Measurements from ENCODE around the gene BABAM2. TPM values are rescaled to one million over a fixed set of nuclear protein-coding genes. Genes with fewer than 3 reads are reported as not detected.

The BABAM2 gene
- polyA plus RNA-seq, 6 donors from 2014 or later: 50.3 to 58.3 (median 55.6) TPM

- no peak for DNase-seq
- no peak for ATAC-seq (ENCODE audit: low read depth in 2 of 2)
- no peaks in the 10 kb centered on the region for H3K9me3 Mint-ChIP-seq
- no peaks in the 10 kb centered on the region for H3K27me3 Mint-ChIP-seq
- H3K4me3 Mint-ChIP-seq: no peak overlapping the region
- H3K4me1 Mint-ChIP-seq: no peaks in the 10 kb centered on the region
- peaks cover 9 to 10% of the 10 kb centered on the region in 2 donors for H3K36me3 Mint-ChIP-seq
- peak overlapping the region in 2 of 6 donors; percentile 50 to 87 for H3K27ac Mint-ChIP-seq
Observed at GRCh38 chr2:28341208-28341891, 450.8 kb downstream of the BABAM2 start.

DNA sequence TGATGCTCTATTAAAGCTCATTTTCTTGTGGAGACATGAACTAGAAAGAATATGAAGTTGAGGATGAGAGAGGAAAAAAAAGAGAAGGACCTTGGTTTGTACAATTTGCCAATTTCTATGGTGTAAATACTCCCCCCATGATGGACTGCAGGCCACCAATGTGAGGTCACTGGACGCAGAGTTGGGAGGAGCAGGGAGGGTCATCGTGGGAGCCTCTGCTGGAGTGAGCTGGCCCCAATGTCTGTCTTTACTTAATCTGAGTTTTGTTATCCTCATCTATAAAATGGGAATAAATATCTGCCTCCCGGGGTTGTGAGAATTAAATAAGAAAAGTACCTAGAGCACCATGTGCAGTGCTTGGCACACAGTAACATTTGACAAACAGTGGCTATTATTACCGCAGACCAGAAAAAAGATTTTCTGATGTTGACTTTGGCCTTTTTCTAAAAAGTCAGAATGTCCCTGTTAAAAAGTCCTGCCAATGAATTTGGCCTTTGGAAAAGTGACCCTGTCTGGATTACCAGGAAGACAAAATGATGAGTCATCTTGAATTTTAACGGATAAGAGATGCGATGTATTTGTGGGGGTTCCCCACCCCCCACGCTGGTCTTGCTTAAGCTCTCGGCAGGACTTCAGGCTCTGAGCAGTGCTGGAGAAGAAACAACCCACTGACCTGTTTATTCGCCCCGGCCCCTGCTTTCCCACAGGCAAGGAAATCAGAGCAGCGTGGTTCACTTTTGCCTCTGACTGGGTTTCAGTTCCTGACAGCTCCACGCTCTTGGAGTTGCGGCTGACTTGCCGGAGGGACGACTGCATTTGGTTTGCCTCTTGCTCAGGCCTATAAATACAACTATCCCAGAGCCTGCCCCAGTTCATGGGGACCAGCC lies 451.8 kb downstream of the BABAM2 start:
- Mint-ChIP-seq H3K27ac (no peak overlapping the region), H3K36me3 (peaks cover 9 to 10% of the 10 kb centered on the region in 2 donors), H3K4me1 (no peaks in the 10 kb centered on the region), H3K4me3 (no peak overlapping the region), H3K9me3 (no peaks in the 10 kb centered on the region), H3K27me3 (peaks cover 0 to 1% (median 0%) of the 10 kb centered on the region in 3 donors)
- ATAC-seq (ENCODE audit: low read depth in 2 of 2): no peak
- no peak for DNase-seq

- H3K36me3 Mint-ChIP-seq: peaks cover 6 to 10% of the 10 kb centered on the region in 2 donors
- H3K4me3 Mint-ChIP-seq: no peak overlapping the region
- no peaks in the 10 kb centered on the region for H3K4me1 Mint-ChIP-seq
- ATAC-seq (ENCODE audit: low read depth in 2 of 2) (no peak), DNase-seq (no peak)
- peaks cover 0 to 4% (median 0%) of the 10 kb centered on the region in 3 donors for H3K27me3 Mint-ChIP-seq
- H3K9me3 Mint-ChIP-seq: no peaks in the 10 kb centered on the region
- peak overlapping the region in 1 of 6 donors; percentile 23 for H3K27ac Mint-ChIP-seq
Observed at GRCh38 chr2:28343184-28343942, 452.8 kb downstream of the BABAM2 start.

GRCh38 chr2:28343971-28344715 lies 453.6 kb downstream of the BABAM2 start:
- H3K27me3 Mint-ChIP-seq: peaks cover 0 to 11% (median 0%) of the 10 kb centered on the region in 3 donors

DNA sequence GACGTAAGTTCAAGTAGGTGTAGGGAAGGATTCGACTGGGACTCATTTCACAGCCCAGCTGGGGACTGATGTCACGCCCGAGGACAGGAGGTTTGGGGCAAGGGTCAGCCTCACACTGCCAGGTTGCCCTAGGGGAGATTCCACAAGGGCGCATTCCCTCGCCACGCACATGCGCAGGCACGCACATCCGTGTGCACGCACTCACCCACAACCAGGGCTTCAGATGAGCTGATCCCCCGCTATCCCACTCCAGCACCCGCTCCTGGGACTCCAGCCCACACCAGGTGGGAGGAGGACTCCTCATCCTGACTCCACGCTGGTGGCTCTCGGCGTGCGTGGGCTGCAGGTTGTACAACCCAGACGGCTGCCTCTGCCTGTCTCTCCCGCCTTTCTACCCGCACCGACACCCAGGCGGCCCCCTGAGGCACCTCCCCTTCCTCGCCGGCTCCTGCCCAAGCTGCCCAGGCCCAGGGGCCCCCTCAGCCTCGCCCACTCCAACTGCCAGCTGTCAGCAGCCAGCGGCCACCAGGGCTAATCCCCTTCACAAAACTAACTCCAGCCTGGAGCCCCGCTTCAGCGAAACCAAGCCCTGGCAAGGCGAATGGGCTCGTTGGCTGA lies 454.3 kb downstream of the BABAM2 start:
- ATAC-seq (ENCODE audit: low read depth in 2 of 2) (no peak), DNase-seq (no peak)
- no peaks in the 10 kb centered on the region for H3K4me1 Mint-ChIP-seq
- H3K27me3 Mint-ChIP-seq: peaks cover 0 to 15% (median 0%) of the 10 kb centered on the region in 3 donors
- no peak overlapping the region for H3K27ac Mint-ChIP-seq
- no peaks in the 10 kb centered on the region for H3K9me3 Mint-ChIP-seq
- no peak overlapping the region for H3K4me3 Mint-ChIP-seq
- H3K36me3 Mint-ChIP-seq: peaks cover 0 to 5% of the 10 kb centered on the region in 2 donors

More at GRCh38 chr2:28343971-28344715, 453.6 kb downstream of the BABAM2 start:
- Mint-ChIP-seq H3K36me3 (peaks cover 2 to 3% of the 10 kb centered on the region in 2 donors), H3K27ac (peak overlapping the region in 1 of 6 donors; percentile 14), H3K4me1 (no peaks in the 10 kb centered on the region), H3K4me3 (no peak overlapping the region), H3K9me3 (no peaks in the 10 kb centered on the region)
- ATAC-seq (ENCODE audit: low read depth in 2 of 2): no peak
- no peak for DNase-seq

DNA sequence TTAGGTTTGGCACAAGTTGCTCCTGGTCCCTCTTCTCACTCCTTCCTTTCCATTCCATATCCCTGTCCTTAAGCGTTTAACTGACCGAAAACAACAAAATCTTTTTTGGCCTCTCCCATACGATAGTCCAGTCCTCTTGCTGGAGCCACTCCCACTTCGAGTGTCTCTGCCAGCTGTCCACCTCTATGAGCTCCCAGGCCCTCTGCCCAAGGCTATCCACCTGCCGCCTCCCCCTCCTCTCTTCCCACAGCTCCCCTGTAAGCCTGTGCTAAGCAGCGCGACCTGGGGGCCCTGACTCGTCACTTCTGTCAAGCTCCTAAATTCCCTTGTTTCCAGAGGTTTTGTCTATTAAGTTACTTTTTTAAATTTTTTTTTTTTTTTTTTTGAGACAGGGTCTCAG lies 455.1 kb downstream of the BABAM2 start:
- no peak overlapping the region for H3K27ac Mint-ChIP-seq
- no peak for ATAC-seq (ENCODE audit: low read depth in 2 of 2)

GRCh38 chr2:28346587-28346986 lies 456.1 kb downstream of the BABAM2 start:
- Mint-ChIP-seq H3K4me3 (no peak overlapping the region), H3K27ac (no peak overlapping the region), H3K36me3 (peaks cover 0 to 5% of the 10 kb centered on the region in 2 donors), H3K27me3 (peaks cover 0 to 15% (median 0%) of the 10 kb centered on the region in 3 donors), H3K4me1 (no peaks in the 10 kb centered on the region), H3K9me3 (no peaks in the 10 kb centered on the region)
- DNase-seq (no peak), ATAC-seq (ENCODE audit: low read depth in 2 of 2) (no peak)

More for the DNA sequence above, 455.1 kb downstream of the BABAM2 start:
- Mint-ChIP-seq H3K36me3 (peaks cover 0 to 5% of the 10 kb centered on the region in 2 donors), H3K27me3 (peaks cover 0 to 15% (median 0%) of the 10 kb centered on the region in 3 donors), H3K9me3 (no peaks in the 10 kb centered on the region), H3K4me1 (no peaks in the 10 kb centered on the region), H3K4me3 (no peak overlapping the region)
- DNase-seq: no peak

DNA sequence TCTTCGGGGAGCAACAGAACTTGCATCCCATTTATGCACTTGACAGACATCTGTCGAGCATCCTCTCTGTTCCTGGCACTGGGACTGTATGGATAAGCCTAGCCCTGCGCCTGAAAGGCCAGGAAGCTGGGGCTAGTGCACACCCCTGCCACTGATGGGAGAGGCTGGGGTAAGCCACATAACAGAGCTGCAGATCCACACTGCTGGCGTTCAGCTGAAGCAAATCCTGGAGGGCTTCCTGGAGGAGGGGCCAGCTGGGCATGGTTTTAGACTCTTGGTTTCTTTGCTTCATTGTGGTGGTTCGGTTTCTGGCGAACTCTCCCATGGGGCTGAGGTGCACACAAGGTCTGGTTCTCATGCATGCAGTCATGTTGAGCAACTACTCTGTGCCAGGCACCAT lies 456.7 kb downstream of the BABAM2 start:
- Mint-ChIP-seq H3K27ac (no peak overlapping the region), H3K4me1 (no peaks in the 10 kb centered on the region), H3K27me3 (peaks cover 0 to 15% (median 0%) of the 10 kb centered on the region in 3 donors), H3K36me3 (peaks cover 0 to 5% of the 10 kb centered on the region in 2 donors), H3K4me3 (no peak overlapping the region), H3K9me3 (no peaks in the 10 kb centered on the region)
- DNase-seq (no peak), ATAC-seq (ENCODE audit: low read depth in 2 of 2) (no peak)

- no peaks in the 10 kb centered on the region for H3K4me1 Mint-ChIP-seq
- ATAC-seq (ENCODE audit: low read depth in 2 of 2) (no peak), DNase-seq (no peak)
- peaks cover 0 to 15% (median 0%) of the 10 kb centered on the region in 3 donors for H3K27me3 Mint-ChIP-seq
- H3K36me3 Mint-ChIP-seq: peaks cover 0 to 5% of the 10 kb centered on the region in 2 donors
- H3K4me3 Mint-ChIP-seq: no peak overlapping the region
- no peak overlapping the region for H3K27ac Mint-ChIP-seq
- no peaks in the 10 kb centered on the region for H3K9me3 Mint-ChIP-seq
Observed at GRCh38 chr2:28347596-28347995, 457.1 kb downstream of the BABAM2 start.

DNA sequence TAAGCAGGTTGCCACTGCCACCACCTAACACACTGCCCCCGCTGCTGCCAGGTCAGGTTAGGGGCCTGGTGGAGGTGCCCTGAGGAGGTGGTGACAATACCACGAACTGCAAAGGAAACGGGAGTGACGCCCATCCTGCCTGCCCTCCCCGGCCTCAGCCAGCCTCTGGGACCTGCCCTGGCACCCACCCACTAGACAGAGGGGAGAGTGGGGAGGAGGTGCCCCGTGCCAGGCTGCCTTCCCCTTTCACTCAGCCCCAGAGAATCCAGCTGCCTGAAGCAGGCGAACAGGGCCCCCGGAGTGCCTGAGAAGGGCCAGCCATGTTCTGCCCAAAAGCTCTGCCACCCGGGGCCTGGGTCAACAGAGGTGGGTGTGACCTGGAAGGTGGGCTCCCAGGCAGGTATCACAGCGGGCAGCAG lies 457.6 kb downstream of the BABAM2 start:
- no peaks in the 10 kb centered on the region for H3K9me3 Mint-ChIP-seq
- DNase-seq: no peak
- peaks cover 0 to 15% (median 0%) of the 10 kb centered on the region in 3 donors for H3K27me3 Mint-ChIP-seq
- peaks cover 0 to 5% of the 10 kb centered on the region in 2 donors for H3K36me3 Mint-ChIP-seq
- no peak overlapping the region for H3K4me3 Mint-ChIP-seq
- no peak overlapping the region for H3K27ac Mint-ChIP-seq
- H3K4me1 Mint-ChIP-seq: no peaks in the 10 kb centered on the region
- peak in 1 of 2 donors; percentile 27 for ATAC-seq (ENCODE audit: low read depth in 2 of 2)

GRCh38 chr2:28348921-28349320 lies 458.4 kb downstream of the BABAM2 start:
- Mint-ChIP-seq H3K9me3 (no peaks in the 10 kb centered on the region), H3K36me3 (peaks cover 0 to 5% of the 10 kb centered on the region in 2 donors), H3K27me3 (peaks cover 0 to 15% (median 0%) of the 10 kb centered on the region in 3 donors), H3K4me3 (no peak overlapping the region), H3K4me1 (no peaks in the 10 kb centered on the region), H3K27ac (peak overlapping the region in 1 of 6 donors; percentile 29)
- DNase-seq: no peak
- ATAC-seq (ENCODE audit: low read depth in 2 of 2): no peak

- ATAC-seq (ENCODE audit: low read depth in 2 of 2) (no peak), DNase-seq (no peak)
- Mint-ChIP-seq H3K9me3 (no peaks in the 10 kb centered on the region), H3K27ac (peak overlapping the region in 2 of 6 donors; percentile 15 to 29), H3K4me3 (no peak overlapping the region), H3K27me3 (peaks cover 0 to 15% (median 0%) of the 10 kb centered on the region in 3 donors), H3K36me3 (peaks cover 0 to 5% of the 10 kb centered on the region in 2 donors), H3K4me1 (no peaks in the 10 kb centered on the region)
Observed at GRCh38 chr2:28349546-28350165, 459.1 kb downstream of the BABAM2 start.

All from naive B cell (primary cell).